NCI-H526 treated with DMSO at 0.1 percent for 48 hours (cell line): ENCODE data around the gene COL8A1.
"Not testable (repeated sequence)": the region's sequence is repeated elsewhere in the genome, so short reads cannot be mapped to it uniquely, and the experiment has no call there.

ENCODE experiments used
- DNase-seq: peaks from one replicate; lab custom pipeline; 2025; lab: John Stamatoyannopoulos, UW

COL8A1 gene

DNA sequence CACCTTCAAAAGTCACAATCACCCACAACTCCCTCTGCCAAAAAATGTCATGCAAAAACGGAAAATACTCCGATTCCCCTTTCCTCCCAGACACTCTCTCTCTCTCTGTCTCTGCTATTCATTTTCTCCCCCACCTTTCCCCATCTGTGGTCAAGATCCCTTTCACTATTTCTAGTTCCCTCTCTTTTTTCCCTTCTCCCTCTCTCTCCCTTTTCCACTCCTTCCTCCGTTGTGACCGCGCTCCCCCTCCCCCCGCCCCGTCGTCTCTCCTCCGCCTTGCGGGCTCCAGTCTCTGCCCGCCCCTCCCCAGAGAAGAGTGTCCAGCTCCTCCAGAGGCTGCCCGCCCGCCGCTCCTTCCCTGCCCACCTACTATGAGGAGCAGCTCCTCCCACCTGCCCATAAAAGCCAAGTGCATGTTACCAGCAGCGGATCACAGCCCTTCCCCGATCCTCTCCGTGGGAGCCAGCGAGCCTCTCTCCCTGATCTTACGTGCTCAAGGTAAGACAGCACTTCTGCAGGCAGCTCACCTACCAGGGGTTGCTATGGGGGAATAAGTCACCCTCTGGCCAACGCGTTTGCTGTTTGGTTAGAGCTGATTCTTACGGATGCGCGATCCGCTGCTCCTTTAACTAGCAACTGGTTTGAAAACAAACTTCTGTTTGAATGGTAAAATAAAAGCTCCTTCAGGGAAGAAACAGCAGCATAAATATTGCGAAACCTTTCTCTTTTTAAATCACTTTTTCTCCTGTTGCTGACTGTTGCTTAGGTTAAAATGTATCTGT is at the start of gene COL8A1:
COL8A1 (plus strand) TSS at position 428 of the 782 bp plus-strand sequence. CDS start 152,089 bp downstream, outside the sequence.
- DNase-seq: no peak

DNA sequence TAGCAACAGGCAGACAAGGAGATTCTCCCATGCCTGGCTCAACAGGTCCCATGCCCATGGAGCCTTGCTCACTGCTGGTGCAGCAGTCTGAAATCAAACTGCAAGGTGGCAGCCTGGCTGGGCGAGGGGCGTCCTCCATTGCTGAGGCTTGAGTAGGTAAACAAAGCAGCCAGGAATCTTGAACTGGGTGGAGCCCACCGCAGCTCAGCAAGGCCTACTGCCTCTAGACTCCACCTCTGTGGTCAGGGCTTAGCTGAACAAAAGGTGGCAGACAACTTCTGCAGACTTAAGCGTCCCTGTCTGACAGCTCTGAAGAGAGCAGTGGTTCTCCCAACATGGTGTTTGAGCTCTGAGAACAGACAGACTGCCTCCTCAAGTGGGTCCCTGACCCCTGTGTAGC is 49.2 kb upstream of the COL8A1 start:
- not testable (repeated sequence) for DNase-seq

DNA sequence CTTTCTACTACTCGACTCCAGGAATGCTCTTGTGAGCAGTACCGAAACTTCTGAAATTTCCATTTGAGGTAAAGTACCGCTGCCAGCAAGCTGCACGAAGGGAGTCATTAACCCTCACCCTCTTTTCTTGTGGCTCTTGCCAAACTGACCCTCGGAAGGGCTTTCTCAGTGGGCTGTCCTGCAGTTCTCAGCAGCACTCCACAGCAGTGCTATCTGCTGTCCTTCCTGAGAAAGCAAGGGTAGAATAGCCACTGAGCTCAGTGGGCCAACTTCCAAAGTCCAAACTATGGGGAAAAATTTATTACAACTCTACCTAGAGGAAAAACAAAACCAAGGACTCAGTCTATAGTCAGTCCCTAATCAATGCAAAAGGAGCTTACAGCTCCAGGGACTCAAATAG is 38.5 kb upstream of the COL8A1 start:
- DNase-seq: no peak

- no peak for DNase-seq
These were observed 36.9 kb upstream of the COL8A1 start for GRCh38 chr3:99601515-99601914.

GRCh38 chr3:99602183-99602582 is 36.2 kb upstream of the COL8A1 start:
- DNase-seq: no peak

- DNase-seq: no peak
These were observed 31.2 kb upstream of the COL8A1 start for GRCh38 chr3:99607151-99607550.

- DNase-seq: no peak
These were observed 23.6 kb upstream of the COL8A1 start for GRCh38 chr3:99614768-99615167.

- no peak for DNase-seq
These were observed 18.2 kb upstream of the COL8A1 start for GRCh38 chr3:99620077-99620767.

GRCh38 chr3:99620976-99621375 is 17.4 kb upstream of the COL8A1 start:
- no peak for DNase-seq

DNA sequence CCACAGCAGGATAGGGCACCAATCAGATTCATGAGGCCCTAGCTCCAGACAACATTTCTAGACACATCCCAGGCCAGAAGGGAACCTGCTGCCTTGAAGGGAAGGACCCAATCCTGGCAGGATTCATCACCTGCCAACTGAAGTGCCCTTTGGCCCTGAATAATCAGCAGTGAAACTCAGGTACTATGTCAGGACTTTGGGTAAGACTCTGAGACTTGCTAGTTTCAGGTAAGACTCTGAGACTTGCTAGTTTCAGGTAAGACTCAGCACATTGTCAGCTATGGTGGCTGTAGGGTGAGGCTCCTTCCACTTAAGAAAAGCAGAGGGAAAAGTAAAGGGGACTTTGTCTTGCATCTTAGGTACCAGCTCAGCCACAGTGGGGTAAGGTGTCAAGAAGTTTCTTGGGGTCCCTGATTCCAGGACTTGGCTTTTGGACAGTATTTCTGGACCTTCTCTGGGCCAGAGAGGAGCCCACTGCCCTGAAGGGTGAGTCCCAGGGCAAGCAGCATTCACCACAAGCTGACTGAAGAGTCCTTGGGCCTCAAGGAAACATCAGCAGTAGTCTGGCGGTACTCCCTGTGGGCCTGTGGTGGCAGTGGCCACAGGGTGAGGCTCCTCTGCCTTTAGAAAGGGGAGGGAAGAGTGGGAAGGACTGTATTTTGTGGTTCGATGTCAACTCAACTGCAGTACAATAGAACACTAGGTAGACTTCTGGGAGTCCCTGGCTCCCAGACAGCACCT is 13.7 kb upstream of the COL8A1 start:
- no peak for DNase-seq

GRCh38 chr3:99625237-99625622 is 13.2 kb upstream of the COL8A1 start:
- no peak for DNase-seq

DNA sequence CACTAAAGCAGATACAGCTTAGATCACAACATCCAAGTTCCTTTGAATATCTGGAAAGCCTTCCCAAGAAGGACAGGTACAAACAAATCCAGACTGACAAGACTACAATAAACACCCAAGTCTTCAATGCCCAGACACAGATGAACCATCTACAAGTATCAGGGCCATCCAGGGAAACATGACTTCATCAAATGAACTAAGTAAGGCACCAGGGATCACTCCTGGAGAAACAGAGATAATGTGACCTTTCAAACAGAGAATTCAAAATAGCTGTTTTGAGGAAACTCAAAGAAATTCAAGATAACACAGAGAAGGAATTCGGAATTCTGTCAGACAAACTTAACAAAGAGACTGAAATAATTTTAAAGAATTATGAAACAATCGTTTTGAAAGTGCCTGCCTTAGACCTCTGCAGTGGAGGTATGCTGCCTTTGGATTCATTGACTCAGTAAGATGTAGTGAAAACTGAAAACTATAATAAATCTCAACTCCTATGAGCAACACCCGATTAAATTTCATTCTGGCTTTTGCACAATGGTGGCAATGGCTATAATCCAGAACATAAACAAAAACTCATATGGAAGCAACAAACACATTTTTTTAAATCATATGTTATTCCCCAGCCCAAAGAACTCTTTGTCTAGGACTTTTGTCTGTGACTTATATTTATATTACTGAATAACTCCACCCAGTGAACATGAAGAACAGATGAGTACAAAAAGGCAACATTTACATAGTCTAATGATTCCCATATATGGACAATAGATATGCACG is 12.6 kb upstream of the COL8A1 start:
- DNase-seq: no peak

DNA sequence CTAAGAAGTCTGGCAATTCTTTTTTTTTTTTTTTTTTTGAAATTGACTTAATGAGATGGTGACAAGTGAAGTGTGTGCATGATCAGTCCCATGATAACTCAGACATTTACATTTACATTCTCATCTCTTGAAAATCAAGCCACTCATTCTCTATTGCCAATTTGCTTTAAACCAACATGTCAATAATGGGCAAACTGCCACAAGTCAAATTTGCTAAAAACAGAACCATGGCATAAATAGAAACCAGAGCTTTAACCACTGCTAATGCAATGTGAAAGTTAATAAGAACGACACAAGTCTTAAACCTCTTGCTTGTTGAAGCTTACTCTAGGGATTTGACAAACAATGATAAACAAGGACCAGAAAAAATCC is 12.0 kb upstream of the COL8A1 start:
- no peak for DNase-seq

DNA sequence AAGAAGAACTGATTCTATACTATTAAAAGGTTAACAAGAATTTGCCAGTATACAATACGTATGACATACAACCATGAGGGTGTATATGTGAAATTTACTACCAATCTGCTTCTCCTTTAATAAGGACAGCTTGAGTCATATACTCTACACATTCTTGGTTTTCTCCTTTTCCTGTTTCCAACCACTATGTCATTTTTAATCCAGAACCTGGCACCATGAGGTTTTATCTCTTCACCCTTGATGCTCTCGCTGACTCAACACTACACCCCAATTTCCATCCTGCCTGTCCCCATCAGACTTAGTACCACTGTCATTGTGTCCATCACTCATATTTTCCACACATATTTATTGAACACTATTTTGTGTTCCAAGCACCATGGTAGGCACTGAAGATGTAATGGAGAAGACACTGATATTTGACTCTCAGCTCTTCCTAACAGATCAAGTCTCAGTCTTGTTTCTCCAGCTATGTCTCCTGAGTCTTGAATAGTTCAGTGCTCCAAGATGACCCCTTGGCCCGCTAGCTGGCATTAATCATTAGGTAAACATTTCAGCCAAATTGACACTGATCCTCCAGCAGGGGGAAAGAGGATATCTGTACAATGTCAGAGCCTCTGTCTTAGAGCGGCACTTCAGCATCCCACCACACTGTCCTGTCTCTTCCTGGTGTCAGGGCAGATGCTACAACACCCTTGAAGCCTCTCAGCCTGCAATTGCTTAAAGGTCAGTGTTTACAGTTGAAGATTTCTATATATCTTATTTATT is 11.2 kb upstream of the COL8A1 start:
- no peak for DNase-seq

- no peak for DNase-seq
These were observed 7.6 kb upstream of the COL8A1 start for GRCh38 chr3:99630815-99631214.

- DNase-seq: no peak
These were observed 4.4 kb upstream of the COL8A1 start for GRCh38 chr3:99633887-99634558.

GRCh38 chr3:99634881-99635280 is 3.5 kb upstream of the COL8A1 start:
- DNase-seq: no peak

DNA sequence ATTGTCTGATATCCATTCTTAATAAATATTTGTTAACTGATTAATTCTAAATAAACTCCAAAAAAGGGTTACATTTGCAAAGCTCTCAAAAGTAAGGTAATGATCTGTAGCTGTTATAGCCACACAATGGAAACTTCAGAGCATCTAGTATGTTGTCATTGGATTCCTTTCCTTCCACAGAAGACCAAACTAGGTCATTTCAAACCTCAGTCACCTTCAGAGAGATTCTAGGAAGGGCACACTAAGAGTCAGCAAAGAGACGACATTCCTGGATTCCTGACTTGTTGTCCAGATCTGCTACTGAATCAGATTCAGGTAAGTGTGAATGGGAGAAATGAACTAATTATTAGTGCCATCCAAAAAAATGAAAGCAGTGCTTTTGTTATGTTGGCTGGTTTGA is 3.0 kb upstream of the COL8A1 start:
- no peak for DNase-seq

GRCh38 chr3:99637016-99637367 is 1.4 kb upstream of the COL8A1 start:
- no peak for DNase-seq

DNA sequence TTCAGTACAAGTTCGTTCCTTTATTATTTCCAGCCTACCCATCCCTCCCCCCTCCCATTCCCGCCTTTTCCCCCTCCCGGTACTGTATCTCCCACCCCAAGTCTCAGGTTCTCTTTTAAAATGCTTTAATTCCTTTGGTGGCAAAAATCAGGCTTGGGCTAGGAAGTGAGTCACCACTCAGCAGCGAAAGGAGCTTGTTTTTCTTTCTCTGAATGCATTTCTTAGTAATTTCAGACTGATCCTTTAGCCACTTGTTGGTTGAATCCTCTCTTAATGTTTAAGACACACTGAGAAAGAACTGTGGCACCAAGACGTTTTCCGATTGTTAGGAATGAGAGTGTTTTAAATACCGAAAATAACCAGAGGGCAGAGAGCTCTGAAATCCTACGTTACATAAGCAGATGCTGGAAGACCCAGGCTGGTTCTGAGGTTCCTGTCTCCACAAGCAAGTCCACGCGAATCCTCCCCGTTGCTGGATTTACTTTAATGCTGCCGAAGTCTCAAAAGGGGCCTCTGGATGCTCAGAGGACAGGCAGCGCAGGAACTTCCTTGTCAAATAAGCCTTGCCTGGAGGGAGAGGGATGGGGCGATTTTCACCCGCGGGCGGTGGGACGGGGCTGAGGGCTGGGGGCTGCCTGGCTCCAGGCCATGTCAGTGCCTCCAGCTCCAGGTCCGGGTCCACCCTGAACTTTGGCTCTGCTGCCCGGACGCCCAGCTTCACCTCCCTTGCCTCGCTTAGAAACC is 854 bp upstream of the COL8A1 start:
- DNase-seq: no peak
